Epithelial cell of esophagus (primary cell): ENCODE results near the gene SEMA3A.

Source experiments
- DNase-seq: peaks from one replicate; pipeline ENCODE4 v3.0.0; 2010; ENCODE audit warnings: low read depth
- H3K4me3 ChIP-seq: 2 replicates; pipeline ENCODE4 v1.5.1; 2011; ENCODE audit warnings: mild to moderate bottlenecking, low read length, control low read depth
- CTCF ChIP-seq: IDR thresholded peaks from 2 replicates; pipeline ENCODE4 v1.5.1; 2011; ENCODE audit warnings: low read depth, mild to moderate bottlenecking, low read length, control low read depth, inconsistent platforms; ENCODE audit not compliant: insufficient read depth; ENCODE audit errors: missing control alignments

Gene SEMA3A

GRCh38 chr7:84092207-84092606 is 102.4 kb downstream of the SEMA3A start:
- TF ChIP-seq CTCF, result no peak
- DNase-seq, result peak; percentile 33
- peak overlapping the region; percentile 3 for H3K4me3 ChIP-seq

GRCh38 chr7:84091318-84091717 is 103.3 kb downstream of the SEMA3A start:
- no peak for DNase-seq
- no peak overlapping the region for H3K4me3 ChIP-seq
- TF ChIP-seq CTCF, result no peak

GRCh38 chr7:84088802-84089201 is 105.8 kb downstream of the SEMA3A start:
- H3K4me3 ChIP-seq, result no peak overlapping the region
- DNase-seq, result peak; percentile 32
- TF ChIP-seq CTCF, result no peak

GRCh38 chr7:84085998-84086397 is 108.6 kb downstream of the SEMA3A start:
- TF ChIP-seq CTCF, result no peak
- no peak overlapping the region for H3K4me3 ChIP-seq
- no peak for DNase-seq

- no peak for TF ChIP-seq CTCF
- DNase-seq, result no peak
Measured at GRCh38 chr7:84085147-84085546, 109.4 kb downstream of the SEMA3A start.

GRCh38 chr7:84083846-84084245 is 110.7 kb downstream of the SEMA3A start:
- H3K4me3 ChIP-seq, result no peak overlapping the region
- no peak for TF ChIP-seq CTCF
- DNase-seq, result no peak

More at GRCh38 chr7:84085147-84085546, 109.4 kb downstream of the SEMA3A start:
- H3K4me3 ChIP-seq, result no peak overlapping the region

GRCh38 chr7:84081973-84082522 is 112.5 kb downstream of the SEMA3A start:
- no peak for TF ChIP-seq CTCF
- no peak for DNase-seq
- H3K4me3 ChIP-seq, result no peak overlapping the region
